Epithelial cell of esophagus (primary cell): Measurements from ENCODE around the gene QSOX1.

ENCODE experiments used
- DNase-seq: peaks from one replicate; pipeline ENCODE4 v3.0.0; 2010; ENCODE audit warnings: low read depth
- H3K4me3 ChIP-seq: 2 replicates; pipeline ENCODE4 v1.5.1; 2011; ENCODE audit warnings: mild to moderate bottlenecking, low read length, control low read depth
- TF ChIP-seq, protein P1 (sequence below): IDR thresholded peaks from 2 replicates; pipeline ENCODE4 v1.5.1; 2011; ENCODE audit warnings: low read depth, mild to moderate bottlenecking, low read length, control low read depth, inconsistent platforms; ENCODE audit not compliant: insufficient read depth; ENCODE audit errors: missing control alignments

Gene QSOX1

DNA sequence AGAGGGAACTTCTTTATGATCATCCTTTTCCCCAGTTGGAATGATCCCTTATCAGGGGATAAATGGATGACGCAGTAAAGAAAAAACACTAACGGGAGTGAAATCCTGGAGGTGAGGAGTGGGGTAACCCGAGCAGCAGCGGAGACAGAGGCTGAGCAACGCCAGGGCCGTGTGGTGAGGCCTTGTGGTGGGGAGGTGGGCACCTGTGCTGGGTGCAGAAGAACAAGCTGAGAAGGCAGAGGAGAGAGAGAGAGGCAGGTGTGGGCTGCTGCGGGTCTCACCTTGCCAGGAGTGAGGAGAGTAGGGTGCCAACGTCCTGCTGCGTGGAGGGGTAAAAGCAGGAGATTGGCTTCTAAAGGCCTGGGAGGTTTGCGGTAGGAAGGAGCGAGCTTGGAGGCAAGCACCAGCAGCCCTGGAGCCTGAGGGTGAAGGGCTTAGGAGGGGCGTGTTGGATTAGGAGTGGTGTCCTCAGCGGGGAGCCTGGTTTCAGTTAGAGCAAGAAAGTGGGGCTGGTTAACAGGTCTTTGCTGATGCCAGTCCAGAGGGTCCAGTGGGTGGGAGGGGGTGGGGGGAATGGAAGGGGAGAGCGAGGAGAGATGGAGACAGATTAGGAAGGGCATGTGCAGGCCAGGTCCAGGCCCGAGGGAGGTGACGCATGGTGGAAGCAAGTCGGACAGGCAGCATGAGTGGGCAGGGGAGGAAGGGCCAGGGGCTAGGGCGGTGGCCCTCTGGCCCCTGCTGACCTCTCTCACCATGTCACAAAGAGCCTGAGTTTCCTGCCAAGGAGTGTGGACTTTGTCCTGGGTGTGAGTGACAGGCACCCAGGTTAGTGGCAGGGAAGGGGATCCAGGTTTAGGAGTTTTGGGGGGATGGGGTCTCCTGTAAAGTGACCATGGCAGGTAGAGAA lies 38.7 kb downstream of the QSOX1 start:
- TF ChIP-seq, protein P1, sequence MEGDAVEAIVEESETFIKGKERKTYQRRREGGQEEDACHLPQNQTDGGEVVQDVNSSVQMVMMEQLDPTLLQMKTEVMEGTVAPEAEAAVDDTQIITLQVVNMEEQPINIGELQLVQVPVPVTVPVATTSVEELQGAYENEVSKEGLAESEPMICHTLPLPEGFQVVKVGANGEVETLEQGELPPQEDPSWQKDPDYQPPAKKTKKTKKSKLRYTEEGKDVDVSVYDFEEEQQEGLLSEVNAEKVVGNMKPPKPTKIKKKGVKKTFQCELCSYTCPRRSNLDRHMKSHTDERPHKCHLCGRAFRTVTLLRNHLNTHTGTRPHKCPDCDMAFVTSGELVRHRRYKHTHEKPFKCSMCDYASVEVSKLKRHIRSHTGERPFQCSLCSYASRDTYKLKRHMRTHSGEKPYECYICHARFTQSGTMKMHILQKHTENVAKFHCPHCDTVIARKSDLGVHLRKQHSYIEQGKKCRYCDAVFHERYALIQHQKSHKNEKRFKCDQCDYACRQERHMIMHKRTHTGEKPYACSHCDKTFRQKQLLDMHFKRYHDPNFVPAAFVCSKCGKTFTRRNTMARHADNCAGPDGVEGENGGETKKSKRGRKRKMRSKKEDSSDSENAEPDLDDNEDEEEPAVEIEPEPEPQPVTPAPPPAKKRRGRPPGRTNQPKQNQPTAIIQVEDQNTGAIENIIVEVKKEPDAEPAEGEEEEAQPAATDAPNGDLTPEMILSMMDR: no peak

DNA sequence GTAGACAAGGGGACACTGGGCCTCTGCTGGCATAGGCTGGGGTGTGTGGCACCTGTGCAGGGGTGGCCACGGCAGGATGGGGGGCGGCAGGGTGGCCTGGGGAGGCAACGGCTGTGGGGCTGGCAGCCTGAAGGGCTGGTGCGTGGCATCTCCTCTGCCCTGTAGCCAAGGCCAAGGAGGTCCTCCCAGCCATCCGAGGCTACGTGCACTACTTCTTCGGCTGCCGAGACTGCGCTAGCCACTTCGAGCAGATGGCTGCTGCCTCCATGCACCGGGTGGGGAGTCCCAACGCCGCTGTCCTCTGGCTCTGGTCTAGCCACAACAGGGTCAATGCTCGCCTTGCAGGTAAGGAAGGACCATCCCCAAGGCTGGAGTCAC lies 39.4 kb downstream of the QSOX1 start:
- H3K4me3 ChIP-seq: no peak overlapping the region
- no peak for DNase-seq
- TF ChIP-seq, protein P1: no peak

More for the DNA sequence above, 38.7 kb downstream of the QSOX1 start:
- H3K4me3 ChIP-seq: no peak overlapping the region
- DNase-seq: no peak

DNA sequence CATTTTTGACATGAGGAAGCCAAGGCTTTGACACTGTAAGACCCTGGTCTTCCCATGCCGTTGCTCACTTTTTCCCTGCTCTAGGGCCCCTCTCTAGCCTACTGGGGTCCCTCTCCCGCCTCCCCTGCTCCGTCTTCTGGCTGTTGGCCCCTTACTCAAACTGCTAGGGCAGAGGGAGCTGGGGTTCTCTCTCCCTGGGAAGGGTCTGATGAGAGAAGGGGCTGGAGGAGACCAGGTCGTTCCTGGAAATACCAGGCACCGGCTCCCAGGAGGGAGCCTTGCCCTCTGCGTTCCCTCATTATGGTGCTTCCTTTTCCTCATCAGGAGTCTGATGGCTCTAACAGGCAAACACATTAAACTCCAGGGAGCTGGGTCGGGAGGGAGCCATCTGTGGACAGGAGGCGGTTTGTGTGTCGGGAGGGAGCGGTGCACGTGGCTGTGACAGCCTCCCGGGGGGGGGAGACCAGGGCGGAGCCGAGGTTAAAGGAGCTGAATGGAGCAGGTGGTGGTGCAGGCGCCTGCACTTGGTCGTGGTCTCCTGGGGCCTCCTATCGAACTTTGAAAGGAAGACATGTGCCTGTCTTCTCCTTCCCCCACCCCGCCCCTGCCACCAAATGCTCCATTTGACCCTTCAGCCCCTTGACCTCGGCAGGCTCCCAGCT lies 40.0 kb downstream of the QSOX1 start:
- no peak overlapping the region for H3K4me3 ChIP-seq
- no peak for DNase-seq
- TF ChIP-seq, protein P1: no peak

DNA sequence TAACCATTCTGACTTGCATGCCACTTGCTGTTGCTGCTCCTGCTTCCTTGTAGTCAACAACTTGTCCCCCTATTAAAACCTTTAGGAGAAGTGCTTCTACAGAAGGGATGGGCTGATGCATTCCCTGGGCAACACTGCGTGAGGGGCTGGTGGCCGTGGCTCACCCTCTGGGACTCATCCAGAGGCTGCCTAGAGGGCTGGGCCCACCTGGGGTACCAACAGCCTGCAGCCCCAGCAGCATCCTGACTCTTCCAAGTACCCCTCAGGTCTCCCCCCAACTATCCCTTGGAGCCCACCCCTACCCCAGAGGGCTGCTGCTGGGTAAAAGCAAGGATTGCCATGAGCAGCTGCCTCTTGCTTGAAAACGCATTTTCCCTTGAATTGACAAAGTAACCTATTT lies 40.7 kb downstream of the QSOX1 start:
- H3K4me3 ChIP-seq: no peak overlapping the region
- no peak for DNase-seq

DNA sequence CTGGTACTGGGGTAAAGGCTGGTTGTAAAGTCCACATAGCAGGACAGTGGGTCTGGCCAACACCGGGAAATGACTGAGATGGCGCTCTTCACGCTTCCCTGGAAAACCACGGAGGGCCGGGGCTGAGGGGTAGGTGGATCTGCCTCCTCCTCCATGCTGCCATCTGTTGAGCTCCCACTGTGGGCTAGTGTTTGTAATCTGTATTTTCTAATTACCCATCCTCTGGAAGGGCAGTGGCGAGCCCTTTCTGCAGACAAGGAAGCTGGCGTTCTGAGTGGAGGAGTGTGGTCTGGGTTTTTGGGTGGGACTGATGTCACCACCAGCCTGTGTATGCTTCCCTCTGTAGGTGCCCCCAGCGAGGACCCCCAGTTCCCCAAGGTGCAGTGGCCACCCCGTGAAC lies 41.2 kb downstream of the QSOX1 start:
- TF ChIP-seq, protein P1: no peak
- H3K4me3 ChIP-seq: no peak overlapping the region
- no peak for DNase-seq

More for the DNA sequence above, 40.7 kb downstream of the QSOX1 start:
- TF ChIP-seq, protein P1: no peak

DNA sequence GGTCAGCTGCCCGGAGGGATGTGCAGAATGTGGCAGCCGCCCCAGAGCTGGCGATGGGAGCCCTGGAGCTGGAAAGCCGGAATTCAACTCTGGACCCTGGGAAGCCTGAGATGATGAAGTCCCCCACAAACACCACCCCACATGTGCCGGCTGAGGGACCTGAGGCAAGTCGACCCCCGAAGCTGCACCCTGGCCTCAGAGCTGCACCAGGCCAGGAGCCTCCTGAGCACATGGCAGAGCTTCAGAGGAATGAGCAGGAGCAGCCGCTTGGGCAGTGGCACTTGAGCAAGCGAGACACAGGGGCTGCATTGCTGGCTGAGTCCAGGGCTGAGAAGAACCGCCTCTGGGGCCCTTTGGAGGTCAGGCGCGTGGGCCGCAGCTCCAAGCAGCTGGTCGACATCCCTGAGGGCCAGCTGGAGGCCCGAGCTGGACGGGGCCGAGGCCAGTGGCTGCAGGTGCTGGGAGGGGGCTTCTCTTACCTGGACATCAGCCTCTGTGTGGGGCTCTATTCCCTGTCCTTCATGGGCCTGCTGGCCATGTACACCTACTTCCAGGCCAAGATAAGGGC lies 41.9 kb downstream of the QSOX1 start:
- no peak for DNase-seq
- H3K4me3 ChIP-seq: no peak overlapping the region
- TF ChIP-seq, protein P1: no peak

DNA sequence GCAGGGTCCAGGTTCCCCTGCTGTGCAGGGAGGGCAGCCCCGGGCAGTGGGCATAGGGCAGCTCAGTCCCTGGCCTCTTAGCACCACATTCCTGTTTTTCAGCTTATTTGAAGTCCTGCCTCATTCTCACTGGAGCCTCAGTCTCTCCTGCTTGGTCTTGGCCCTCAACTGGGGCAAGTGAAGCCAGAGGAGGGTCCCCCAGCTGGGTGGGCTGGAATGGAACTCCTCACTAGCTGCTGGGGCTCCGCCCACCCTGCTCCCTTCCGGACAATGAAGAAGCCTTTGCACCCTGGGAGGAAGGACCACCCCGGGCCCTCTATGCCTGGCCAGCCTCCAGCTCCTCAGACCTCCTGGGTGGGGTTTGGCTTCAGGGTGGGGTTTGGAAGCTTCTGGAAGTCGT lies 42.6 kb downstream of the QSOX1 start:
- no peak for DNase-seq
- no peak overlapping the region for H3K4me3 ChIP-seq
- TF ChIP-seq, protein P1: no peak
